Body of pancreas (tissue), 4 donors: ENCODE data around the gene POFUT1.

Experiments
- CTCF ChIP-seq, 7 experiments: fragments of 450-650 bp in 4 of 7; fragments of 200-600 bp in 3 of 7; sonication (generic) in 3 of 7; IDR thresholded peaks; one replicate each; pipeline ENCODE4 v1.5.1; 2016 to 2019; ENCODE audit warnings: antibody characterized with exemption in 7 of 7
- POLR2A ChIP-seq, 3 donors: fragments of 450-650 bp; IDR thresholded peaks; one replicate each; pipeline ENCODE4 v1.6.1; 2016; ENCODE audit warnings: antibody characterized with exemption in 3 of 3, mild to moderate bottlenecking in 2 of 3

- TF ChIP-seq CTCF (IDR thresholded peaks at IDR 0.05) (no peak), POLR2A (IDR thresholded peaks at IDR 0.05) (no peak)
These were observed 66.7 kb downstream of the POFUT1 start for GRCh38 chr20:32274359-32274758.
